Peyer's patch (tissue), 4 donors: ENCODE data around the gene GRIPAP1.

Source experiments
- CTCF ChIP-seq, 6 experiments: fragments of 450-650 bp in 4 of 6; fragments of 200-600 bp in 2 of 6; sonication (generic) in 1 of 6; IDR thresholded peaks; one replicate each; pipeline ENCODE4 v1.5.1; 2017 to 2019; ENCODE audit warnings: antibody characterized with exemption in 6 of 6, mild to moderate bottlenecking in 3 of 6, moderate library complexity in 1 of 6
- POLR2A ChIP-seq, 2 donors: fragments of 450-650 bp; IDR thresholded peaks; one replicate each; pipeline ENCODE4 v1.5.1; 2017; ENCODE audit warnings: antibody characterized with exemption in 2 of 2, mild to moderate bottlenecking in 2 of 2, moderate library complexity in 2 of 2

DNA sequence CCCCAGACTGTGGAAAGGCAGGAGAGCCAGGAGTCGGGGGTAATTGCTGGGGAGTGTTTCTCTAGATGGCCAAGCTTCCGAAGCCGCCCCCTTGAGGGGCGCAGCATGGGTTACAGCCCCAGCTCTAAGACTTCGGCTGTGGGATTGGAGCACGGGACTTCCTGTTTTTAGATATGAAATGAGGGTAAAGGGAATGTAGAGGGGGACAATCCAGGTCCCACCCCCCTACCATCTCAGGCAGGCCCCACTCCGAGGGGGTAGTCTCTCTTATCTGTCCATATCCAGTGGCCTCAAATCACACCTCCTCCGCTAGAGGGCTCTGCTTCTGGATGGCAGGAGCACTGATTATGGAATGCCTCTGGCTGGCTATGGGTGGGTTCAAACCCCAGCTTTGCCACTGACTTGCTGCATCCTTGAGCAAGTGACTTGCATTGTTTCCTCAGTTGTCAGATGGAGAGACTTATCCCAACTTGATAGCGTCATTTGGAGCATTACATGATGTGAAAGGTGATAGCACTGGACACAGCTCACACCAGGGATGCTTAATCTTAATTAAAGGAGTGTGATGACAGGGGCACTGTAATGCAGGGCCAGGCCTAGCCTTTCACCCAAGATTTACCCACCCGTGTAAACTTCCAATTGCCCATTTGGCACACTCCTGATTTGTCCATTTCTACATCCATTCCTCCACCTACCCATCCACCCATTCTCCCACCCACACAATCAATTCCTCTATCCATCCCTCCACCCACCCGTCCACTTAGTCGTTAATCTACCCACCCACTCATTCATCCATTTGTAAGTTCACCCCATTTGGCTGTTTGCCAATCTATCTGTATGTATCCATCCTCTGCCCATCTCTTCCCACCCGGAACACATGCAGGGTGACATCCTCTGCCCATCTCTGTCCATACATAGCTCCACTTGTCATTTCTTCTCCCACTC is 29.6 kb downstream of the GRIPAP1 start:
- peak in 4 of 6 experiments; percentile 37 to 48 (median 44) for TF ChIP-seq CTCF (IDR thresholded peaks at IDR 0.05)
- TF ChIP-seq POLR2A (IDR thresholded peaks at IDR 0.05) = no peak
